ENCODE data around the gene CTSW.
"Not testable (repeated sequence)": the region's sequence is repeated elsewhere in the genome, so short reads cannot be mapped to it uniquely, and the experiment has no call there.

DNA sequence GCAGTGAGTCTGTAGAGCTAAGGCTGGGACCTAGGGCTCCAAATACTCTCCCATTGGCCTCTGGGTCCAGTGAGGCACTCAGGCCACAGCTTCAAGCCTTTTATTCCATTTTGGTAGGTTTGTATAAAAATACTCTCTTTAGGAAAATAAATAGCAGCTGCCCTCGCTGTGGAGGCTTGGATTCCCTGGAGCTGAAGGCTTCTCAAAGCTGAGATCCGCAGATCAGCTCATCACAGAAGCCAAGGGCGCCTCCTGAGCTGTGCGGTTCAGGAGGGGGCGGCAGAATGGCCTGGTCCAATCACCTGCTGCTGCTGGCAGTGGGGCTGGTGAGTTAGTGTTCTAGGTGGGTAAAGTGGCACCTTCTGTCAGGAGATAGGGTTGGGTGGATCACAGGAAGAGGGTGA lies 12.5 kb downstream of the CTSW start:
- TF ChIP-seq, protein P1, sequence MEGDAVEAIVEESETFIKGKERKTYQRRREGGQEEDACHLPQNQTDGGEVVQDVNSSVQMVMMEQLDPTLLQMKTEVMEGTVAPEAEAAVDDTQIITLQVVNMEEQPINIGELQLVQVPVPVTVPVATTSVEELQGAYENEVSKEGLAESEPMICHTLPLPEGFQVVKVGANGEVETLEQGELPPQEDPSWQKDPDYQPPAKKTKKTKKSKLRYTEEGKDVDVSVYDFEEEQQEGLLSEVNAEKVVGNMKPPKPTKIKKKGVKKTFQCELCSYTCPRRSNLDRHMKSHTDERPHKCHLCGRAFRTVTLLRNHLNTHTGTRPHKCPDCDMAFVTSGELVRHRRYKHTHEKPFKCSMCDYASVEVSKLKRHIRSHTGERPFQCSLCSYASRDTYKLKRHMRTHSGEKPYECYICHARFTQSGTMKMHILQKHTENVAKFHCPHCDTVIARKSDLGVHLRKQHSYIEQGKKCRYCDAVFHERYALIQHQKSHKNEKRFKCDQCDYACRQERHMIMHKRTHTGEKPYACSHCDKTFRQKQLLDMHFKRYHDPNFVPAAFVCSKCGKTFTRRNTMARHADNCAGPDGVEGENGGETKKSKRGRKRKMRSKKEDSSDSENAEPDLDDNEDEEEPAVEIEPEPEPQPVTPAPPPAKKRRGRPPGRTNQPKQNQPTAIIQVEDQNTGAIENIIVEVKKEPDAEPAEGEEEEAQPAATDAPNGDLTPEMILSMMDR (optimal IDR thresholded peaks at IDR 0.05 in 1 of 3, IDR thresholded peaks at IDR 0.05 in 1 of 3, conservative IDR thresholded peaks at IDR 0.05 in 1 of 3; ENCODE audit: extremely low read depth in 1 of 3, insufficient read depth in 2 of 3, low read length in 3 of 3): not testable (repeated sequence)
- TF ChIP-seq EZH2 (IDR thresholded peaks at IDR 0.05; ENCODE audit: low read length): not testable (repeated sequence)
